Measurements from ENCODE around the gene RND2.

RND2 gene

DNA sequence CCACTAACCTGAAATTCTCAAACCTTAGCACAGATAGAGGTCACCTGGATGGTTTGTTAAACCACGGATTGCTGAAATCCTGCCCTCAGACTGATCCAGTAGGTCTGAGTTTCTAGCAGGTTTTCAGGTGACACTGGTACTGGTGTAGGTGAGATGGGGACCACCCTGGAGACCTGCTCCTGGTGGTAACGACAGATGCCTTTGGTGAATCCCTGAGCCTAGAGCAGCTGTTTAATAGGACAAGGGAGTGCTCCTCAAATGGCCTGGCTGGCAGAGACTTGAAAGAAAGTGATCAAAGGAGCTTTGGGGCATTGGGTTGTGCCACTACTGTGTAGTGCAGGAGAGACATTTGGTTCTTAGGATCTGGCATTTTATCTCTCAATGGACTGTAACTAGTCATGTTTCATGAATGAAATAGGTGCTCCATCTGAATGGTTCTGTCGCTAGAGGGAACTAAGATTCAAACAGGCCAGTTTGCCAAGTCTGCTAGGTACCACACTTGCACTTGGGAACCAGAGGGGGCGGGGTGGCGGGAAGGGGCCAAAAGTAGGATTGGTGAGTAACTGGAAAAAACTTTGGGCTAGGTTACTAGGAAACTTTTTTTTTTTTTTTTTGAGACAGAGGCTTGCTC is 21.4 kb upstream of the RND2 start:
- DNase-seq, result no peak

- DNase-seq, result peak in 54 of 58 donors; percentile 19 to 80 (median 52)
Observed at GRCh38 chr17:43006639-43007551, 18.1 kb upstream of the RND2 start, which contains the start of gene IFI35. Gene IFI35 (plus strand): TSS chr17:43006784. CDS start chr17:43006948, 164 bp downstream.

DNA sequence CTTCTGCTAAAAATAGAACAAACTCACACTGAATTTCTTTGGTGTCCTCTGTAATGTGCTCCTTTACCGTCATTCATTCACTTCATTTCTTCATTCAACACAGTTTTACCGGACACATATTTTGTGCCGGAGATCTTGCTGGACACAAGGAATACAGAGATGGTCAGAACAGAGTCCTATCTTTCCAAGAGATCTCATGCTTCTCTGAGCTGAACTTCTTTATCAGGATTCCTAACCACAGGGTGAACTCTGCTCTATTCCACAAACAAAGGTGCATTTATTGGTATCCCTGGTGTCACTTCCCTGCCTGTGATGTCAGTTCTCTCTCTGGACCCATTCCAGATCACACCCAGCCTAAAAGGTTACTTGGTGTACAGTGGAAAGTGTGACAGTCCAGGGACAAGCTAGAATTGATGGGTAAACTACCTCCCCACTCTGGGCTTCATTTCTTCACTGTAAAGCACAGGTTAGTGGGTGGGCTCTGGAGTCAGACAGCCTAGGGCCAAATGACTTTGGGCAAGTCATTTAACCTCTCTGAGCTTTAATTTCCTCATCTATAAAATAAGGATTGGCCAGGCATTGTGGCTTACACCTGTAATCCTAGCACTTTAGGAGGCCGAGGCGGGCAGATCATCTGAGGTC is 14.2 kb upstream of the RND2 start:
- DNase-seq, result no peak

DNA sequence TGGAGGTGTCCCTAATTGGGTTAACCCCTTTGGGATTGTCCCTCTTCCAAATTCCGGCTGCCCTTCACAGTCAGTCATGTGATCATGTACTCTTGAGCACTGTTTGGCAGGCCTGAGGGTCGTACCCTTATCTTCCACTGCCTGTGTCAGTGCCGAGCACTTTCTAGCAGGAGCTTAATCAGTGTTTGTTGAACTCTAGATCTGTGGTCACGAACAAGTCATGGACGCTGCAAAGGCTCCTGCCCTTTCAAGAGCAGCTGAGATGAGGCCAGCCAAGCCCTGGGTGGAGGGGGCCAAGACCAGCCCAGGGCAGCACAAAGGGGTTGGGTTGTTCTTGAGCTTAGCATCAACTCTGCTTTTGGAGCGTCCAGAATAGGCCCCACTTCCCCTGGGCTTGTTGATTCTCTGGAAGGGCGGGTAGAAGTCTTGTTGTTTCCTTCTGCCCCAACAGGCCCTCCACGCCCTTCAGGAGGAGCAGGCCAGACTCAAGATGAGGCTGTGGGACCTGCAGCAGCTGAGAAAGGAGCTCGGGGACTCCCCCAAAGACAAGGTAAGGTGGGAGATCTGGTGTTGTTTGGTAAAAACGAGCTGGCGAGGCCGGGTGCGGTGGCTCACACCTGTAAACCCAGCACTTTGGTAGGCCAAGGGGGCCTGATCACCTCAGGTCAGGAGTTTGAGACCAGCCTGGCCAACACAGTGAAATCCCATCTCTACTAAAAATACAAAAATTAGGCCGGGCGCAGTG is 13.1 kb upstream of the RND2 start:
- DNase-seq, result no peak

DNA sequence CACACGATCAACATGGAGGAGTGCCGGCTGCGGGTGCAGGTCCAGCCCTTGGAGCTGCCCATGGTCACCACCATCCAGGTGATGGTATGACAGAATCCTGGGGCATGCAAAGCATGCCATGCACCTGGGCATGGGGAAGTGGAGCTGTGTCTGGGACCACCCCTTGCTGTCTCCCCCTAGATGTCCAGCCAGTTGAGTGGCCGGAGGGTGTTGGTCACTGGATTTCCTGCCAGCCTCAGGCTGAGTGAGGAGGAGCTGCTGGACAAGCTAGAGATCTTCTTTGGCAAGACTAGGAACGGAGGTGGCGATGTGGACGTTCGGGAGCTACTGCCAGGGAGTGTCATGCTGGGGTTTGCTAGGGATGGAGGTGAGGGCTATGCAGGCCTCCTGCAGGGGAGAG is 11.7 kb upstream of the RND2 start:
- no peak for DNase-seq

GRCh38 chr17:43014020-43014648 is 10.9 kb upstream of the RND2 start:
- peak in 1 of 58 donors; percentile 8 for DNase-seq

- DNase-seq, result peak in 1 of 58 donors; percentile 22
Observed at GRCh38 chr17:43014649-43015542, 10.1 kb upstream of the RND2 start.

GRCh38 chr17:43015579-43015978 is 9.5 kb upstream of the RND2 start:
- no peak for DNase-seq

DNA sequence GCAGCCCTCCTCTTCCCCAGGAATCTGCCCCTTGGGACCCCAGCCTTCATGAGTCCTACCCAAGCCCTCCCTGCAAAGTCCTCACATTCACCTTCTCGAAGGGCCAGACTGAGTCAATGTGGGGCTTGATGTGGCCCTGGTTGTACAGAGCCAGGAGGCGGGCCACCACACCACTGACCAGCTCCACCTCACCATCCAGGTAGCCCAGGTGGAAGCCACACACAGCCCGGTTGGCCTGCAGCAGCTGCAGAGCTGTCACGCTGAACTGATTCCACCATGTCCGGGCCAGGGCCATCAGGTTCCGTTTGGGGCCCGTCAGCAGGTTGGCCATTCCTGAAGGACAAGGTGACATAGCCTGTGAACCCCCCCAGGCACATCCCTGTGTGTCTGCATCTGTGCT is 8.8 kb upstream of the RND2 start:
- no peak for DNase-seq

DNA sequence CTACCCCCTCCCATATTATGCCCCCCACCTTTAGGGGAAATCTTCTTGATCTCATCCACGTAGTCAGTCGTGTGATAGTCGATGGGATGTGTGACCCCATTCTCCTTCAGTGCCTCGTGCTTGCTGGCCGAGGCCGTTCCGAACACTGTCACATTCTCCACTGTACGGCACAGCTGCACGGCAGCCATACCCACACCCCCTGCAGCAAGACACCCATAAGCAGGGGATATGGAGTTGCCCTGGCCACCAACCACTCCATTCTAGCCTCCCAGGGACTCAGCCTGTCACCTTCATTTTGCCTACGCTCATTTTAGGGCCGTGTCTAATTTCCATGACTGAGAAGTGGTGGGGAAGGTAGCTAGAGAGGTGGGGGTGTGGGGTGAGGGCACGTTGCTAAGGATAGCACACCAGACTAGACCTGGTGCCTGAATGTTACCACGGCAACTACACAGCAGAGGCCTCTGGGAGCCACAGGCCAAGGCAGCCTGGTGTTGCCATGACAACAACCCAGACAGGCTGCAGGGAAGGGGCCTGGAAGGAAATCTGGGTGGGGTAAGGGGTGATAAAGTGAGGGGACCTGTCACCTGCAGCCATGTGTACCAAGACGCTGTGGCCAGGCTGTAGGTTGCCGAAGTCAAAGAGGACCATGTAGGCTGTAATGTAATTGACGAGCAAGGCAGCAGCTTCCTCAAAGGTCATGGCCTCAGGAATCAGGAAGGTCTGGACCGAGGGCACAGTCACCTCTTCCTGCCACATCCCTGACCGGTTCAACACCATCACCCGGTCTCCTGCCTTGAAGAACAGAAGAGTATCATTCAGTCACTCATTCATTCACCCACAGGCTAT is 6.8 kb upstream of the RND2 start:
- peak in 14 of 58 donors; percentile 11 to 52 (median 17) for DNase-seq

DNA sequence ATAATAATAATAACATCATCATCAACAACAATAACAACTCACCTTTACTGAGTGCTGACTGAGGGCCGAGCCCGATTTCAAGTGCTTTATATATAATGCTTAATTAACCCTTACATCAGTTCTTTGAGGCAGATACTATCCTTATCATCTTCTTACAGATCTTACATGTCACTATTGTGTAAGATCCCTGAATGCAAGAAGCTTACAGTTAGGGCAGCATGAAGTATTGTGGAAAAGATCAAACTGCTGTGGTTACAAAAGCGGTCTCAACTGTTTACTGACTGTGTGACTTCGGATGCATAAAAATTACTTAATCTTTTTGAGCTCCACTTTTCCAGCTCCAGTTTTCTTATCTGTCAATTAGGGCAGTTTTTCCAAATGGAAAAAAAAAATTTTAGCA is 6.1 kb upstream of the RND2 start:
- no peak for DNase-seq

- no peak for DNase-seq
Observed at GRCh38 chr17:43019418-43019817, 5.6 kb upstream of the RND2 start.

- no peak for DNase-seq
Observed at GRCh38 chr17:43020030-43020621, 4.9 kb upstream of the RND2 start.

DNA sequence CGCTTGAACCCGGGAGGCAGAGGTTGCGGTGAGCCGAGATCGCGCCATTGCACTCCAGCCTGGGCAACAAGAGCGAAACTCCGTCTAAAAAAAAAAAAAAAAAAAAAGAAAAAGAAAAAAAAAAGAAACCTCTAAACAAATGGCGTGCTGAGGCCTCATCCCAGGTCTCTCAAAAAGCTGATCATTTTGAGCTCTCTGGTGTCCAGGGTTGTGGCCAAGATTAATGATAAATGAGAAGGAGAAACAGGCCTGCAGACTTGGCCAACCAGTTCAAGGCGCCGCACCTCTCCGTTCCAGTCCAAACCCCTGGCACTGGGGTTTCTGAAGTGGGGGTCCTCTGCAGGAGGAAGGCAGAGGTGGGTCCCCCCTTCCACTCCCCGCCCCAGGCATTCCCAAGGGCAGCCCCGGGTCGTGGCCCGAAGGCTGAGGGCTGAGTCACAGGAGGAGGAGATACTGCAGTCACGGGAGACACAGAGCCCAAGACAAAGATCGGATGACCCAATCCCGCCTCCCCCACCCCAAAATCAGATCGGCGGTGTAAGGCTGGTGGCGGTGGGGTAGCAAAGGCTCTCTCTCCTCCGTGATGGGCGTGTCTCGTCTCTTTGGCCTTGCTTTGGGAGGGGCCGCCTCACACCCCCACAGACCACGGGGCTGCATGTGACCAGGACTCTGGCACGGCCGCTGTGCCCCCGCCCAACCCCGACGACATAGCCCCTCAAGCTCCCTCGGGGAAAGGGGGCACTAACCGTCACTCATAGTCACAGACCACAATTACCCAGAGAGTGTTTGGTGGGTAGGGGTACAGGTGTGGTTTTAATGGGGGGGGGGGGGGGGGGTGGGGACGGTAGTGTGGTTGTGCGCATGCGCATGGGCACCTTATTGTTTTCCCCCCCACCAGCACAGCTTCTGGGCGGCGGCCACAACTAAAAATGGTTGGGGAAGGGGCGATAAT is 4.0 kb upstream of the RND2 start:
- peak in 35 of 58 donors; percentile 23 to 72 (median 46) for DNase-seq

GRCh38 chr17:43021741-43022512 is 3.1 kb upstream of the RND2 start, which contains the start of gene VAT1:
Gene VAT1 (minus strand): TSS chr17:43022385. CDS start chr17:43022322, 63 bp downstream.
- DNase-seq, result peak in 56 of 58 donors; percentile 18 to 78 (median 57)

DNA sequence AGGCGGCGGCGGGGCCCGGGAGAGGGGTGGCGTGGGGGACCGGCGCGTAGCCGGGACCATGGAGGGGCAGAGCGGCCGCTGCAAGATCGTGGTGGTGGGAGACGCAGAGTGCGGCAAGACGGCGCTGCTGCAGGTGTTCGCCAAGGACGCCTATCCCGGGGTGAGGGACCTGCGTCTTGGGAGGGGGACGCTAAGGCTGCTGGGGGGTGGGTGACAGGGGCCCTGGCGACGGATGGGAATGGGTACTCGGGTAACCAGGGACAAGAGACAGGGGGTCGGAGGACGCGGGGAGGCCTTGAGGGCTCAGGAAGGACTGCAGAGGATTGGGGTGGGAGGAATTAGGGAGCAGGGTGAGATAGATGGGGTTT is 243 bp downstream of the RND2 start:
- no peak for DNase-seq

Measured in anterior cingulate cortex (tissue), 58 donors.